ENCODE results near the gene KDM5B.

Gene KDM5B

GRCh38 chr1:202691816-202692215 is 116.4 kb downstream of the KDM5B start:
- in situ Hi-C loops (cut with MboI; ENCODE audit: low pct_unique_long_range_greater_than_20kb, low sequenced_read_pairs, unreplicated experiment) = no loop called here
- no peak for DNase-seq (ENCODE audit: low spot score)
- TF ChIP-seq CTCF (IDR thresholded peaks at IDR 0.05; ENCODE audit: extremely low read depth, insufficient read depth, missing control alignments) = no peak

- TF ChIP-seq CTCF (IDR thresholded peaks at IDR 0.05; ENCODE audit: extremely low read depth, insufficient read depth, missing control alignments) = no peak
- no peak for DNase-seq (ENCODE audit: low spot score)
- in situ Hi-C loops (cut with MboI; ENCODE audit: low pct_unique_long_range_greater_than_20kb, low sequenced_read_pairs, unreplicated experiment) = no loop called here
These were observed 118.5 kb downstream of the KDM5B start for GRCh38 chr1:202689493-202690342.

GRCh38 chr1:202689082-202689481 is 119.1 kb downstream of the KDM5B start:
- in situ Hi-C loops (cut with MboI; ENCODE audit: low pct_unique_long_range_greater_than_20kb, low sequenced_read_pairs, unreplicated experiment) = no loop called here
- DNase-seq (ENCODE audit: low spot score) = no peak

GRCh38 chr1:202688401-202688800 is 119.8 kb downstream of the KDM5B start:
- no peak for TF ChIP-seq CTCF (IDR thresholded peaks at IDR 0.05; ENCODE audit: extremely low read depth, insufficient read depth, missing control alignments)
- no peak for DNase-seq (ENCODE audit: low spot score)
- in situ Hi-C loops (cut with MboI; ENCODE audit: low pct_unique_long_range_greater_than_20kb, low sequenced_read_pairs, unreplicated experiment) = no loop called here

More at GRCh38 chr1:202689082-202689481, 119.1 kb downstream of the KDM5B start:
- no peak for TF ChIP-seq CTCF (IDR thresholded peaks at IDR 0.05; ENCODE audit: extremely low read depth, insufficient read depth, missing control alignments)

- DNase-seq (ENCODE audit: low spot score) = no peak
- in situ Hi-C loops (cut with MboI; ENCODE audit: low pct_unique_long_range_greater_than_20kb, low sequenced_read_pairs, unreplicated experiment) = no loop called here
- TF ChIP-seq CTCF (IDR thresholded peaks at IDR 0.05; ENCODE audit: extremely low read depth, insufficient read depth, missing control alignments) = no peak
These were observed 120.4 kb downstream of the KDM5B start for GRCh38 chr1:202687798-202688197.

GRCh38 chr1:202687370-202687769 is 120.9 kb downstream of the KDM5B start:
- in situ Hi-C loops (cut with MboI; ENCODE audit: low pct_unique_long_range_greater_than_20kb, low sequenced_read_pairs, unreplicated experiment) = no loop called here
- DNase-seq (ENCODE audit: low spot score) = no peak
- TF ChIP-seq CTCF (IDR thresholded peaks at IDR 0.05; ENCODE audit: extremely low read depth, insufficient read depth, missing control alignments) = no peak

All from GM13977 (cell line).